Right renal pelvis (tissue), 4 donors: ENCODE measurements around the gene ITGA2B. TPM values are rescaled to one million over a fixed set of nuclear protein-coding genes. Genes with fewer than 3 reads are reported as not detected.
"Not testable (repeated sequence)": the region's sequence is repeated elsewhere in the genome, so short reads cannot be mapped to it uniquely, and the experiment has no call there.

ENCODE experiments used
- DNase-seq, 4 donors: peaks; one replicate each; pipeline ENCODE4 v3.0.0-alpha.2; 2013; ENCODE audit warnings: low read depth in 4 of 4, low spot score in 3 of 4, missing footprints in 1 of 4
- polyA plus RNA-seq, 4 donors: library from polyadenylated mRNA; unstranded; fragments of 120-200 nt; gene quantifications; one replicate each; pipeline ENCODE4 v1.2.1, GENCODE V29; 2013; ENCODE audit not compliant: insufficient read length in 4 of 4

ITGA2B gene
- polyA plus RNA-seq, 4 donors: 4.0 to 8.9 (median 5.3) TPM

- no peak for DNase-seq
Measured at GRCh38 chr17:44335968-44336367, 53.5 kb downstream of the ITGA2B start.

DNA sequence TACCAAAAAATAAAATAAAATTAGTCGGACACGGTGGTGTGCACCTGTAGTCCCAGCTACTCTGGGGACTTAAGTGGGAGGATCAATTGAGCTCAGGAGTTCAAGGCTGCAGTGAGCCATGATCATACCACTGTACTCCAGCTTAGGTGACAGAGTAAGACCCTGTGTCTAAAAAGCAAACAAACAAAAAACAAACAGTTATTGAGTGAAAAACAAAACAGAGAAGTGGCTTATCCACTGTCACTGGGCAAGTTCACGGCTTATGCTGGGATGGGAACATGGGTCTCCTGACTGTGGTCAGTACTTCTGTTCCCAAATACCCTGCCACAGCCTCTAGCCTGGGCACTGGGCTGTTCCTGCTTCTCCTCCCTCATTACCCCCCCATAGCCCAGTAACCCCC is 53.9 kb downstream of the ITGA2B start:
- DNase-seq: no peak

DNA sequence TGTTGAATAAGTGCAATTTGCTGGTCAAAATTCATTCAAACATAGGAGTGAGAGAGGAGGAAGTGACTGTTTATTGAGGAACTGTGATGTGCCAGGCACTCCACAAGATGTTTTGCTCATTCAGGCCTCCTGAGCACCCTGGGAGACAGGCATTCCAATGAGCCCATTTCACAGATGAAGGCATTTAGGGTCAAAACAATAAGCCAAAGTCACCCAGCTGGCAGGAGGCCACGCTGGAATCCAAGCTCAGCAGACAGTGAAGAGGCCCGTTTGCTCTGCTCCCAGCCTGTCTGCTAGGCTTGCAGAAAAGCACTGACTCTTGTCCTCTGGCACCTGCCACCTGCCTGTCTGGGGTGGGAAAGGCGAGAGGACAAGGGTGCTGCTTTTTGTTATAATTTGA is 54.7 kb downstream of the ITGA2B start:
- DNase-seq: no peak

- DNase-seq: no peak
Measured at GRCh38 chr17:44334315-44334714, 55.1 kb downstream of the ITGA2B start.

DNA sequence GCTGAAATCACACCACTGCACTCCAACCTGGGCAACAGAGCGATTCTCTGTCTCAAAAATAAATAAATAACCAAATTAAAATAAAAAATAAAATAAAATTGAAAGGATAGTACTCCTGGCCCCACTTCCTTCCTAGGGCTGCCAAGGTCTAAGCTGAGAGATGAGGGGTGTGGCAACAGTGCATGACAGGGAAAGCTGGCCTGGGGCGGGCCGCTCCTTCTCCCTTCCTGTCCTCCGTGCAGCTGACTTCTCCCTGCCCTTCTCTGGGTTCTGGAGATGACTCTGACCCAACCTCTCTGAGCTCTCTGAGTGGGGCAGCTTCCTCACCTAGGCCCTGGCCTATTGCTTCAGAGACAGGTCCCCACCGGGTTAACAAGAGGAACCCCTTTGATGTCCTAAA is 56.1 kb downstream of the ITGA2B start:
- no peak for DNase-seq

- DNase-seq: peak in 1 of 4 donors; percentile 78
Measured at GRCh38 chr17:44331249-44331760, 58.1 kb downstream of the ITGA2B start.

- not testable (repeated sequence) for DNase-seq
Measured at GRCh38 chr17:44330263-44330662, 59.2 kb downstream of the ITGA2B start.

DNA sequence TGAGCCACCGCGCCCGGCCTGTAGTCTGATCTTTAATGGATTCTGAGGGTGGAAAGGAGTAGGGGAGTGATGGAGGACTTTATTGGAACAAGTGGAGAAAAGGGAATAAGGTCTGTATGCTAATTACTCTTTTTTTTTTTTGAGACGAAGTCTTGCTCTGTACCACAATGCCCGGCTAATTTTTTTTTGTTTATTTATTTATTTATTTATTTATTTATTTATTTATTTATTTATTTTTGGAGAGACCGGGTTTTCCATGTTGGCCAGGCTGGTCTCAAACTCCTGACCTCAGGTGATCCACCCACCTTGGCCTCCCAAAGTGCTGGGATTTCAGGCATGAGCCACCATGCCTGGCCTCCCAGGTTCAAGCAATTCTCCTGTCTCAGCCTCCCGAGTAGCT is 59.9 kb downstream of the ITGA2B start:
- DNase-seq: not testable (repeated sequence)

DNA sequence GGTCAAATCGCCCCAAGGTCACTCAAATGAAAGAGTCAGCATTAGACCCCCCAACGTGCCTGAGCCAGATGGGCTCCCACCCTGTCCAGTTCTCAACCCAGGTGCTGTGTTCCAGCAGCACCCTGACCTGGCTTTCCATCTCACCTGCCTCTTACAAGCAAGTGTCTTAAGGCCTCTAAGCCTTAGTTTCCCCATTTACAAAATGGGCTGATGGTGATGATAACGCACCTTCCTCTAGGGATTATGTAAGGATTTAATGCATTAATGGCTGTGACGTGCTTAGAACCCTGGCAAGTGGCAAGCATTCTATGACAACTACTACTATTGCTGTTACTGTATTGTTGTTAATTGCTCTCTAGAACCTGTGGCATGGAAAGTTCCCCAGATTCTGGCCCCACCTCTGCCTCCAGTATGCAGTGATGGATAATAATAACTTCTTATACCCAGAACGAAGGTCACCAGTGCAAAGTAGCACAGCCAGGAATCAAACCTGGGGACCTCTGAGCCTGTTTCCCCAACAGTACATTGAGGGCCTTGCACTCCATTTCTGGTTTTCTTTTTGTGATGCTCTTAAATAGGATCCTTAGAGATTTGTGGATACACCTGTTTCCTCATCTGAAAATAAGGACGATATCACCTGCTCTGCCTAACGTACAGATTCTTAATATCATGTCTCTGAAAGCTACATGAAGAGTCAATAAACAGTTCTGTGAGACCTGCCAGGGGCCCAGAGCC is 61.6 kb downstream of the ITGA2B start:
- no peak for DNase-seq

DNA sequence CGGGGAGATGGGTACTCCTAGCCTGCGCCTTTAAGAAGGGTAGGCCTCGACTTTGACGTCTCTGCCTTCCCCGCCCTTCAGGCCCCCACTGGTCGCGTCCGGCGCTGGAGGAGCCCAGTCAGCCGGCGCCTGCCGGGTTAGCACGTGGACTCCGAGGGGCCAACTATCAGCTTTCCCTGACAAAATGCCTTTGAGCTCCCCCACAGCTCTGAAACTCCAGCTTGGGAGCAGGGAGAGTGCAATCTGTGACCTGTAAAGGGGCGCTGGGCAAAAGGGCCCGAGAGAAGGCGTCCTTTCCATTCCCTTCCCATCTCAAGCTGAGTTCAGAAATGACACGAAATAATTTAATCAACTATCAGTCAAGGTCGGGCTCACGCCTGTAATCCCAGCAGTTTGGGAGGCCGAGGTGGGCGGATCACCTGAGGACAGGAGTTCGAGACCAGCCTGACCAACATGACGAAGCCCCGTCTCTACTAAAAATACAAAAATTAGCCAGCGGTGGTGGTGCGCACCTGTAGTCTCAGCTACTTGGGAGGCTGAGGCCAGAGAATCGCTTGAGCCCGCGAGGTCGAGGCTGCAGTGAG is 62.5 kb downstream of the ITGA2B start:
- peak; percentile 80 to 94 (median 92) for DNase-seq

GRCh38 chr17:44324571-44325275 is 64.7 kb downstream of the ITGA2B start, which contains the start of gene SLC25A39:
SLC25A39 (minus strand) TSS chr17:44324823; CDS start chr17:44323562, 1,261 bp downstream.
- peak; percentile 85 to 91 (median 86) for DNase-seq

GRCh38 chr17:44324092-44324570 is 65.3 kb downstream of the ITGA2B start:
- DNase-seq: no peak

DNA sequence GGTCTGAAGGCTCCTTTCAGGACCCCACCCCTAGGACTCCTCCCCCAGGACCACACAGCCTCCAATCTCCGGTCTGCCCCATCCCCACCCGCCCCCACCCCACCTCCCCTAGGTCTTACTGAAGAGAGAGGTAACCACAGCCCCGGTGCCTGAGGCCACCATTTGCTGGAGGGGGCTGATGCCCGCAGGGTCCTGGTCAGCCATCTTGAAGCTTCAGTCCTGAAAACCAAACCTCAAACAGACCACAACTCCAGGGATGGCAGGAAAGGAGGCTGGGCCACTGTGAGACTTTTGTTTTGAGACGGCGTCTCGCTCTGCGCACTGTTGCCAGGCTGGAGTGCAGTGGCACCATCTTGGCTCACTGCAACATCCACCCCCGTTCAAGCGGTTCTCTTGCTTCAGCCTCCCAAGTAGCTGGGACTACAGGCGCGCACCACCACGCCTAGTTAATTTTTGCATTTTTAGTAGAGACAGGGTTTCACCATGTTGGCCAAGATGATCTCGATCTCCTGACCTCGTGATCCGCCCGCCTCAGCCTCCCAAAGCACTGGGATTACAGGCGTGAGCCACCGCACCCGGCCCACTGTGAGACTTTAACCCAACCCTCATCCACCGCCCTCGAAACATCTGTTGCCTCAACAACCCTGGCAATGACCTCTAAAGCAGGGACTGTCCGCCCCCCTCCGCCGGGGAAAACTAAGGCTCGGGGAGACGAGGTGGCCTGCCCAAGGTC is 65.9 kb downstream of the ITGA2B start:
- no peak for DNase-seq

GRCh38 chr17:44322236-44322895 is 67.1 kb downstream of the ITGA2B start:
- DNase-seq: no peak

Other genes starting within 250 kb of the ITGA2B start
- 1 to 10 TPM; 3.4 to 4.7 (median 3.6) TPM for gene HROB, start 247.7 kb downstream of the ITGA2B start, polyA plus RNA-seq
- gene ASB16, start 218.9 kb downstream of the ITGA2B start, polyA plus RNA-seq: 1 to 10 TPM; 1.8 to 2.3 (median 2.1) TPM
- gene TMUB2, start 202.7 kb downstream of the ITGA2B start, polyA plus RNA-seq: 10 to 100 TPM; 43.6 to 54.2 (median 46.4) TPM
- gene ATXN7L3, start 189.8 kb downstream of the ITGA2B start, polyA plus RNA-seq: 10 to 100 TPM; 60.1 to 72.7 (median 68.8) TPM
- 100 to 1,000 TPM; 126 to 130 (median 128) TPM for gene UBTF, start 170.0 kb downstream of the ITGA2B start, polyA plus RNA-seq
- 10 to 100 TPM in 2 of 4 donors, 1 to 10 TPM in 2; 6.8 to 11.4 (median 10.3) TPM for gene SLC4A1, start 121.5 kb downstream of the ITGA2B start, polyA plus RNA-seq
- 1 to 10 TPM; 1.9 to 3.1 (median 2.3) TPM for gene RUNDC3A, start 81.0 kb downstream of the ITGA2B start, polyA plus RNA-seq
- gene SLC25A39, start 64.8 kb downstream of the ITGA2B start, polyA plus RNA-seq: 100 to 1,000 TPM in 1 of 4 donors, 10 to 100 TPM in 3; 94.9 to 124 (median 97.8) TPM
- 100 to 1,000 TPM; 229 to 332 (median 237) TPM for gene GRN, start 44.3 kb downstream of the ITGA2B start, polyA plus RNA-seq
- 10 to 100 TPM; 35.1 to 53.2 (median 36.1) TPM for gene FAM171A2, start 25.8 kb downstream of the ITGA2B start, polyA plus RNA-seq
- 10 to 100 TPM; 42.4 to 49.5 (median 44.4) TPM for gene GPATCH8, start 113.8 kb upstream of the ITGA2B start, polyA plus RNA-seq
- gene FZD2, start 167.8 kb upstream of the ITGA2B start, polyA plus RNA-seq: 10 to 100 TPM; 27.7 to 42.2 (median 32.1) TPM